ENCODE results near the gene CSNK2B.

DNA sequence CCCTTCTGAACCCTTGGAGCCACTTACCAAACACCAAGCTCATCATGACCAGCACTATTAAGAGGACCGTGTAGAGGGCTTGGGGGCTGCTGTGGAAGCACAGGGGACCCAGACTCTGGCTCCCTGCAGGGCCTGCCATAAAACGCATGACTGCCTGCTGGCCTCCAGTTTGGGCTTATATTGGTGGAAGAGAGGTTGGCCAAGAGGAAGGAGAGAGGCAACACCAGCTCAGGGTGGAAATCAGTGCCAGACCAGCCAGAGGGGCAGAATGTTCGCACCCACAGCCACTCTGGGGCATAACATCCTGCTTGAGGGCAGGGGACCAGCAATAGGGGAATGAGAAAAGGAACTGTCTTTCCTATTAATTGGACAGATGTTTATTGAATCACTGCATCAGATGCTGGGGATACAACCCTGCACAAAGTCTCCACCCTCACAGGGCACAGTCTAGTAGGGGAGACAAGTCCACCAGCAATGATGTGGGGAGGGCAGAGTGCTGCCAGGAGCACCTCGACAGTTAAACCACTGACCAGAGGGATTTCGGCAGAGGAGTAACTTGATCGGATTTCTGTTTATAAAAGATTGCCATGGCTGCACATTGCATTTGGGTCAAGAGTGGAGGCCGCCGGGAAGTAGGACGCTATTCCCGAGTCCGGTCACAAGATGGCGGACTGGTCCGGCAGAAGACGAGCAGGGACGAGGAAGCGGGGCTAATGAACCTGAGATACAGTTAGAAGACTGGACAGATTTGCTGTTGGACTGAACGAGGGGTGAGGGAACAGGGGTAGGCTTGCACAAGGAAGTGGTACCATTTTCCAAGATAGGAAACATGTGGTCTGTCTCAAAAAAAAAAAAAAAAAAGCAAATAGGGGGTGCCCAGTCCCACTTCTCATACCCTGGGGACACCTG, 14.6 kb downstream of the CSNK2B start, which contains the start of gene LY6G5C:
- TF ChIP-seq SUZ12 (IDR thresholded peaks at IDR 0.05; ENCODE audit: extremely low read depth, insufficient read depth, insufficient read length) (no peak), YY1 (IDR thresholded peaks at IDR 0.05; ENCODE audit: insufficient read depth, insufficient read length) (no peak)
